OCI-LY7 (cell line): ENCODE data around the gene PLD6. TPM values are rescaled to one million over a fixed set of nuclear protein-coding genes. Genes with fewer than 3 reads are reported as not detected.

ENCODE experiments used
- BruUV-seq: library from RNA; stranded (reverse); fragments of 400-500 nt; replicated peaks from 2 replicates; lab custom pipeline; 2021; lab: Mats Ljungman, UMichigan
- CTCF ChIA-PET: fragments of 300-600 bp; sonication (Branson Sonifier 250); formaldehyde crosslinking; loops from one replicate; lab custom pipeline; 2022; ENCODE audit warnings: antibody characterized with exemption; ENCODE audit not compliant: unreplicated experiment; lab: Charles Lee
- POLR2A ChIA-PET: fragments of 300-600 bp; sonication (Branson Sonifier 250); formaldehyde crosslinking; loops from one replicate; lab custom pipeline; 2022; ENCODE audit warnings: antibody characterized with exemption; lab: Charles Lee
- DNase-seq: peaks from one replicate; pipeline ENCODE4 v3.0.0-alpha.2; 2015; ENCODE audit warnings: low spot score
- H2AFZ ChIP-seq: fragments of 200-600 bp; sonication (generic), shearing (Covaris generic); 2 replicates; pipeline ENCODE4 v1.6.1; 2014; ENCODE audit warnings: mild to moderate bottlenecking, antibody characterized with exemption, low read length, moderate library complexity
- H3K27ac ChIP-seq: fragments of 200-600 bp; sonication (generic); 2 replicates; pipeline ENCODE4 v1.5.1; 2014; ENCODE audit warnings: mixed run types, low read depth, mild to moderate bottlenecking, moderate library complexity, low read length, inconsistent platforms; ENCODE audit not compliant: poor library complexity, severe bottlenecking
- H3K36me3 ChIP-seq: fragments of 200-600 bp; sonication (generic); 2 replicates; pipeline ENCODE4 v1.6.1; 2014; ENCODE audit warnings: mild to moderate bottlenecking, antibody characterized with exemption, low read length, moderate library complexity, mixed read lengths; ENCODE audit not compliant: insufficient read depth
- H3K4me1 ChIP-seq: fragments of 200-600 bp; sonication (generic); 2 replicates; pipeline ENCODE4 v1.5.1; 2014; ENCODE audit warnings: mild to moderate bottlenecking, low read length; ENCODE audit not compliant: insufficient read depth, poor library complexity, severe bottlenecking
- H3K4me2 ChIP-seq: fragments of 200-600 bp; sonication (generic); 2 replicates; pipeline ENCODE4 v1.6.1; 2014; ENCODE audit warnings: mild to moderate bottlenecking, low read length
- H3K4me3 ChIP-seq: fragments of 200-600 bp; sonication (generic); 2 replicates; pipeline ENCODE4 v1.5.1; 2014; ENCODE audit warnings: mild to moderate bottlenecking, low read depth, low read length; ENCODE audit not compliant: poor library complexity, severe bottlenecking
- H3K79me2 ChIP-seq: fragments of 200-600 bp; sonication (generic); 2 replicates; pipeline ENCODE4 v1.6.1; 2016; ENCODE audit warnings: low read depth, mild to moderate bottlenecking, low read length, moderate library complexity, mixed read lengths; ENCODE audit not compliant: insufficient read depth
- H3K9me2 ChIP-seq: fragments of 200-600 bp; sonication (generic); 2 replicates; pipeline ENCODE4 v1.6.1; 2016; ENCODE audit warnings: mild to moderate bottlenecking, low read length, mixed read lengths; ENCODE audit not compliant: insufficient read depth
- H3K9me3 ChIP-seq: fragments of 200-600 bp; sonication (generic); 2 replicates; pipeline ENCODE4 v1.6.1; 2014; ENCODE audit warnings: mild to moderate bottlenecking, mixed run types, low read length, mixed read lengths
- H4K20me1 ChIP-seq: fragments of 200-600 bp; sonication (generic); 2 replicates; pipeline ENCODE4 v1.6.1; 2014; ENCODE audit warnings: mild to moderate bottlenecking, antibody characterized with exemption, low read length, moderate library complexity, mixed read lengths; ENCODE audit not compliant: insufficient read depth
- EZH2phosphoT487 ChIP-seq: fragments of 200-600 bp; sonication (generic); IDR thresholded peaks from 2 replicates; pipeline ENCODE4 v1.6.1; 2018; ENCODE audit warnings: low read depth, borderline replicate concordance, mild to moderate bottlenecking, mixed run types, antibody characterized with exemption, low read length, moderate library complexity, mixed read lengths
- intact Hi-C: fragments of 100-400 bp; cut with micrococcal nuclease; formaldehyde crosslinking; loops from one replicate; pipeline ENCODE4 v1.10.0; 2022; ENCODE audit not compliant: unreplicated experiment
- total RNA-seq, 2 experiments: library from RNA; depleted of rRNA in 1 of 2; stranded (reverse); fragments of >200 nt in 1 of 2; shearing (Covaris generic) in 1 of 2; gene quantifications; 2 replicates each; pipeline ENCODE4 v1.2.3, GENCODE V29; 2014 to 2022
- TF ChIP-seq, protein P1 (sequence below): fragments of 200-600 bp; sonication (generic); conservative IDR thresholded peaks from 2 replicates; pipeline ENCODE4 v1.5.1; 2014; ENCODE audit warnings: mild to moderate bottlenecking, antibody characterized with exemption, low read length, moderate library complexity, mixed read lengths

The PLD6 gene
- total RNA-seq, 2 experiments from 2014 or later, result not detected

DNA sequence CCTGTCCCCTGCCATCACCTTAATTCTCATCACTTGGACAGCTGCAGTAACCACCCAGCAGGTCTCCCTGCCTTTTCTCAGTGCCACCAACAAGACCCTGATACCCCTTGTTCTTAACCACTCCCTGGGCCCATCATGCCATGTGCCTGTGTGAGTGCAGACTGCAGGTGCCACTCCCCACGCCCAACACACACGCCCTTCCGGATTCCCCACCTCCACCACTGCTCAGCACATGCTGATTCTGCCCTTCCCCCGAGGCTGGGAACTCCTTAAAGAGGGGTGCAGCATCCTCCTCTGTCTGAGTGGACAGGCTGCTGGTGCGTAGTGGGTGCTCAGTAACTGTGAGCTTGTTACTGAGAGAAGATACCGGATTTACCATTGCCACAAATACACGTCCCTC is 52.4 kb downstream of the PLD6 start:
- Histone ChIP-seq H3K4me3 (no peak overlapping the region), H3K9me3 (no peaks in the 10 kb centered on the region), H3K36me3 (peaks cover 12% of the 10 kb centered on the region; the same call in 1 of the 2 replicates), H4K20me1 (no peaks in the 10 kb centered on the region), H3K27ac (no peak overlapping the region), H2AFZ (no peak overlapping the region), H3K4me2 (no peak overlapping the region), H3K4me1 (no peaks in the 10 kb centered on the region), H3K9me2 (no peaks in the 10 kb centered on the region), H3K79me2 (no peaks in the 10 kb centered on the region)
- POLR2A ChIA-PET, result interaction anchor here (0.8 kb wide), 1 partner anchor 28 kb away, joined by 4 read pairs; no protein-coding TSS in a partner anchor
- no TSS peak for BruUV-seq
- TF ChIP-seq, protein P1, sequence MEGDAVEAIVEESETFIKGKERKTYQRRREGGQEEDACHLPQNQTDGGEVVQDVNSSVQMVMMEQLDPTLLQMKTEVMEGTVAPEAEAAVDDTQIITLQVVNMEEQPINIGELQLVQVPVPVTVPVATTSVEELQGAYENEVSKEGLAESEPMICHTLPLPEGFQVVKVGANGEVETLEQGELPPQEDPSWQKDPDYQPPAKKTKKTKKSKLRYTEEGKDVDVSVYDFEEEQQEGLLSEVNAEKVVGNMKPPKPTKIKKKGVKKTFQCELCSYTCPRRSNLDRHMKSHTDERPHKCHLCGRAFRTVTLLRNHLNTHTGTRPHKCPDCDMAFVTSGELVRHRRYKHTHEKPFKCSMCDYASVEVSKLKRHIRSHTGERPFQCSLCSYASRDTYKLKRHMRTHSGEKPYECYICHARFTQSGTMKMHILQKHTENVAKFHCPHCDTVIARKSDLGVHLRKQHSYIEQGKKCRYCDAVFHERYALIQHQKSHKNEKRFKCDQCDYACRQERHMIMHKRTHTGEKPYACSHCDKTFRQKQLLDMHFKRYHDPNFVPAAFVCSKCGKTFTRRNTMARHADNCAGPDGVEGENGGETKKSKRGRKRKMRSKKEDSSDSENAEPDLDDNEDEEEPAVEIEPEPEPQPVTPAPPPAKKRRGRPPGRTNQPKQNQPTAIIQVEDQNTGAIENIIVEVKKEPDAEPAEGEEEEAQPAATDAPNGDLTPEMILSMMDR, result no peak
- TF ChIP-seq EZH2phosphoT487, result no peak
- DNase-seq, result no peak
- CTCF ChIA-PET, result no interaction called here
- intact Hi-C loops, result no loop called here

DNA sequence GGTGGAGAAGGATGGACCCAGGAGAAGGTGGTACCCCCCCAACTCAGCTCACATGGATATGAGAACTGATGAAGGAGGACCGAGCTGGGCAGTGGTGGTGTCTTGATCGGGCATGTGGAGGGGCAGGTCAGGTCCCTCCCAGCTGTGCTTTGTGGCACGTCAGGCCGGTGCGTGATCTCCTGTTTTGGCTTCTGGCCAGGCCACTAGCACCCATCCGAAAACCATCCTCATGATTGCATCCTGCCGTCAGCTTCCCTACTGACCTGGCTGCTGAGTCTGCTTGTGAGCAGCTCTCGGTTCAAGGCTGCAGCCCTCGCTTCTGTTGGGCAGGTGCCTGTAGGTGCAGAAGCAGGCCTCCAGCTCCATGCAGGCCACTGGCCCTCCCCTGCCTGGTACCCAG is 53.1 kb downstream of the PLD6 start:
- H3K9me3 ChIP-seq, result no peaks in the 10 kb centered on the region
- H3K4me2 ChIP-seq, result no peak overlapping the region
- H3K4me3 ChIP-seq, result no peak overlapping the region
- no peak overlapping the region for H3K27ac ChIP-seq
- POLR2A ChIA-PET, result no interaction called here
- no peaks in the 10 kb centered on the region for H3K9me2 ChIP-seq
- intact Hi-C loops, result no loop called here
- H2AFZ ChIP-seq, result no peak overlapping the region
- no peaks in the 10 kb centered on the region for H4K20me1 ChIP-seq
- H3K4me1 ChIP-seq, result no peaks in the 10 kb centered on the region
- CTCF ChIA-PET, result no interaction called here
- H3K79me2 ChIP-seq, result no peaks in the 10 kb centered on the region
- DNase-seq, result no peak
- peaks cover 12% of the 10 kb centered on the region; the same call in 1 of the 2 replicates for H3K36me3 ChIP-seq
- no peak for TF ChIP-seq EZH2phosphoT487
- TF ChIP-seq, protein P1, result no peak
- no TSS peak for BruUV-seq

DNA sequence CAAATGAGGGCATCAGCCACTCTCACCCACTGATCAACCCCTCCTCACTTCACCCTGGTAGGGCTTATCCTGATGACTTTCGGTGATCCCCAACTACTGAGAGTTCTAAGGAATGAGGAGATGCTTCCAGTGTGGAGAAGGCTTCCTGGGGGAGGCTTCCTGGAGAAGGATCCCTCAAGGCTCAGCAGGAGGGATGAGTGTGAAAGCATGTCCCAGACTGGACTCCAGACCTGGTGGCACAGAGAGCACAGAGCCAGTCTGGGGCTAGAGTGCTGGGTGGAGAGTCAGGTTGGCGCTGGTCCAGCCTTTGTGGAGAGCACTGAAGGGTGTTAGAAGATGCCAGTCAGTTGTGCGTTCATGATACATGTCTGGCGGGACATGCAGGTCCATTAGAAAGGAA is 53.7 kb downstream of the PLD6 start:
- no TSS peak for BruUV-seq
- Histone ChIP-seq H3K79me2 (no peaks in the 10 kb centered on the region), H3K36me3 (peaks cover 12% of the 10 kb centered on the region; the same call in 1 of the 2 replicates), H3K9me3 (no peaks in the 10 kb centered on the region), H3K9me2 (no peaks in the 10 kb centered on the region), H4K20me1 (no peaks in the 10 kb centered on the region), H3K4me2 (no peak overlapping the region), H3K4me1 (no peaks in the 10 kb centered on the region), H2AFZ (no peak overlapping the region), H3K27ac (no peak overlapping the region), H3K4me3 (no peak overlapping the region)
- TF ChIP-seq, protein P1, result no peak
- TF ChIP-seq EZH2phosphoT487, result no peak
- ChIA-PET CTCF (no interaction called here), POLR2A (no interaction called here)
- intact Hi-C loops, result no loop called here
- no peak for DNase-seq
